Measurements from ENCODE around the gene PTS. TPM values are rescaled to one million over a fixed set of nuclear protein-coding genes. Genes with fewer than 3 reads are reported as not detected.

The PTS gene
- total and polyA plus RNA-seq, 4 experiments from 2014 or later = 11.2 to 26.9 (median 17.5) TPM

- Histone ChIP-seq H3K36me3 (ENCODE audit: insufficient read depth, low read length) (no peaks in the 10 kb centered on the region), H3K4me1 (ENCODE audit: insufficient read depth, low read length) (no peaks in the 10 kb centered on the region), H3K27ac (ENCODE audit: low read depth, low read length) (no peak overlapping the region), H3K4me3 (ENCODE audit: low read length in 2 of 2) (no peak overlapping the region), H3K9me3 (ENCODE audit: control insufficient read depth in 1 of 2, low read length in 2 of 2) (no peaks in the 10 kb centered on the region), H3K27me3 (ENCODE audit: insufficient read depth, low read length) (no peaks in the 10 kb centered on the region)
- H3K9me3 Mint-ChIP-seq = no peaks in the 10 kb centered on the region
- no peak for DNase-seq
- ChIA-PET CTCF (ENCODE audit: partially characterized antibody) (no interaction called here), POLR2A (ENCODE audit: partially characterized antibody) (no interaction called here)
- no peak overlapping the region for H3K27ac Mint-ChIP-seq
- peaks cover 0 to 6% of the 10 kb centered on the region in 2 donors for H3K27me3 Mint-ChIP-seq
- H3K4me3 Mint-ChIP-seq = peak overlapping the region in 1 of 8 donors; percentile 65
- H3K36me3 Mint-ChIP-seq = peaks cover 0 to 5% of the 10 kb centered on the region in 2 donors
- H3K4me1 Mint-ChIP-seq = peaks cover 0 to 20% (median 6%) of the 10 kb centered on the region in 4 donors
- intact Hi-C loops (cut with micrococcal nuclease) = no loop called here
Observed at GRCh38 chr11:112210890-112211289, 15.3 kb upstream of the PTS start.

GRCh38 chr11:112211536-112211935 lies 14.7 kb upstream of the PTS start:
- peaks cover 0 to 20% (median 6%) of the 10 kb centered on the region in 4 donors for H3K4me1 Mint-ChIP-seq
- POLR2A ChIA-PET (ENCODE audit: partially characterized antibody) = no interaction called here
- H3K27ac ChIP-seq (ENCODE audit: low read depth, low read length) = no peak overlapping the region

GRCh38 chr11:112212290-112212689 lies 13.9 kb upstream of the PTS start:
- Histone ChIP-seq H3K27me3 (ENCODE audit: insufficient read depth, low read length) (no peaks in the 10 kb centered on the region), H3K27ac (ENCODE audit: low read depth, low read length) (no peak overlapping the region), H3K4me1 (ENCODE audit: insufficient read depth, low read length) (no peaks in the 10 kb centered on the region), H3K9me3 (ENCODE audit: control insufficient read depth in 1 of 2, low read length in 2 of 2) (no peaks in the 10 kb centered on the region), H3K36me3 (ENCODE audit: insufficient read depth, low read length) (no peaks in the 10 kb centered on the region), H3K4me3 (ENCODE audit: low read length in 2 of 2) (no peak overlapping the region)
- Mint-ChIP-seq H3K36me3 (no peaks in the 10 kb centered on the region), H3K27ac (no peak overlapping the region), H3K4me3 (peak overlapping the region in 2 of 8 donors; percentile 4 to 7), H3K4me1 (peaks cover 0 to 20% (median 6%) of the 10 kb centered on the region in 4 donors), H3K27me3 (peaks cover 0 to 6% of the 10 kb centered on the region in 2 donors), H3K9me3 (no peaks in the 10 kb centered on the region)
- CTCF ChIA-PET (ENCODE audit: partially characterized antibody) = interaction anchor here (1.2 to 21.5 kb wide), 2 partner anchors 9 to 68 kb away, joined by 3 to 452 read pairs; no protein-coding TSS in a partner anchor
- DNase-seq = no peak
- intact Hi-C loops (cut with micrococcal nuclease) = no loop called here
- POLR2A ChIA-PET (ENCODE audit: partially characterized antibody) = no interaction called here

More at GRCh38 chr11:112211536-112211935, 14.7 kb upstream of the PTS start:
- Mint-ChIP-seq H3K9me3 (no peaks in the 10 kb centered on the region), H3K36me3 (peaks cover 0 to 5% of the 10 kb centered on the region in 2 donors), H3K4me3 (peak overlapping the region in 4 of 8 donors; percentile 26 to 65 (median 53)), H3K27ac (no peak overlapping the region), H3K27me3 (peaks cover 0 to 6% of the 10 kb centered on the region in 2 donors)
- Histone ChIP-seq H3K9me3 (ENCODE audit: control insufficient read depth in 1 of 2, low read length in 2 of 2) (no peaks in the 10 kb centered on the region), H3K36me3 (ENCODE audit: insufficient read depth, low read length) (no peaks in the 10 kb centered on the region), H3K4me1 (ENCODE audit: insufficient read depth, low read length) (no peaks in the 10 kb centered on the region), H3K4me3 (ENCODE audit: low read length in 2 of 2) (no peak overlapping the region), H3K27me3 (ENCODE audit: insufficient read depth, low read length) (no peaks in the 10 kb centered on the region)
- intact Hi-C loops (cut with micrococcal nuclease) = no loop called here
- CTCF ChIA-PET (ENCODE audit: partially characterized antibody) = interaction anchor here (1.2 to 21.5 kb wide), 2 partner anchors 10 to 69 kb away, joined by 3 to 452 read pairs; no protein-coding TSS in a partner anchor
- DNase-seq = no peak

GRCh38 chr11:112212710-112213109 lies 13.5 kb upstream of the PTS start:
- no peak overlapping the region for H3K27ac Mint-ChIP-seq
- peaks cover 0 to 20% (median 6%) of the 10 kb centered on the region in 4 donors for H3K4me1 Mint-ChIP-seq
- H3K4me3 Mint-ChIP-seq = no peak overlapping the region
- CTCF ChIA-PET (ENCODE audit: partially characterized antibody) = interaction anchor here (21.5 kb wide), 1 partner anchor 68 kb away, joined by 452 read pairs; no protein-coding TSS in a partner anchor
- DNase-seq = no peak
- Histone ChIP-seq H3K4me3 (ENCODE audit: low read length in 2 of 2) (no peak overlapping the region), H3K9me3 (ENCODE audit: control insufficient read depth in 1 of 2, low read length in 2 of 2) (no peaks in the 10 kb centered on the region), H3K27ac (ENCODE audit: low read depth, low read length) (no peak overlapping the region), H3K27me3 (ENCODE audit: insufficient read depth, low read length) (no peaks in the 10 kb centered on the region), H3K4me1 (ENCODE audit: insufficient read depth, low read length) (no peaks in the 10 kb centered on the region), H3K36me3 (ENCODE audit: insufficient read depth, low read length) (no peaks in the 10 kb centered on the region)
- H3K27me3 Mint-ChIP-seq = peaks cover 0 to 6% of the 10 kb centered on the region in 2 donors
- no peaks in the 10 kb centered on the region for H3K9me3 Mint-ChIP-seq
- intact Hi-C loops (cut with micrococcal nuclease) = no loop called here
- no peaks in the 10 kb centered on the region for H3K36me3 Mint-ChIP-seq
- POLR2A ChIA-PET (ENCODE audit: partially characterized antibody) = no interaction called here

GRCh38 chr11:112213753-112214152 lies 12.5 kb upstream of the PTS start:
- no peak overlapping the region for H3K4me3 ChIP-seq (ENCODE audit: low read length in 2 of 2)
- DNase-seq = no peak
- Mint-ChIP-seq H3K27me3 (peaks cover 0 to 6% of the 10 kb centered on the region in 2 donors), H3K4me1 (peaks cover 0 to 20% (median 6%) of the 10 kb centered on the region in 4 donors), H3K36me3 (no peaks in the 10 kb centered on the region), H3K4me3 (no peak overlapping the region), H3K9me3 (no peaks in the 10 kb centered on the region), H3K27ac (no peak overlapping the region)
- ChIA-PET POLR2A (ENCODE audit: partially characterized antibody) (no interaction called here), CTCF (ENCODE audit: partially characterized antibody) (interaction anchor here (21.5 kb wide), 1 partner anchor 67 kb away, joined by 452 read pairs; no protein-coding TSS in a partner anchor)
- H3K27ac ChIP-seq (ENCODE audit: low read depth, low read length) = no peak overlapping the region
- intact Hi-C loops (cut with micrococcal nuclease) = no loop called here
- no peaks in the 10 kb centered on the region for H3K36me3 ChIP-seq (ENCODE audit: insufficient read depth, low read length)
- H3K27me3 ChIP-seq (ENCODE audit: insufficient read depth, low read length) = no peaks in the 10 kb centered on the region
- H3K4me1 ChIP-seq (ENCODE audit: insufficient read depth, low read length) = no peaks in the 10 kb centered on the region
- no peaks in the 10 kb centered on the region for H3K9me3 ChIP-seq (ENCODE audit: control insufficient read depth in 1 of 2, low read length in 2 of 2)

GRCh38 chr11:112215621-112216020 lies 10.6 kb upstream of the PTS start:
- CTCF ChIA-PET (ENCODE audit: partially characterized antibody) = interaction anchor here (0.8 to 21.5 kb wide), 2 partner anchors 65 to 1083 kb away, joined by 3 to 452 read pairs; no protein-coding TSS in a partner anchor
- no peak overlapping the region for H3K27ac Mint-ChIP-seq

GRCh38 chr11:112216561-112217105 lies 9.6 kb upstream of the PTS start:
- Mint-ChIP-seq H3K9me3 (no peaks in the 10 kb centered on the region), H3K4me1 (peaks cover 0 to 16% (median 6%) of the 10 kb centered on the region in 4 donors), H3K27ac (no peak overlapping the region), H3K4me3 (no peak overlapping the region), H3K27me3 (peaks cover 0 to 3% of the 10 kb centered on the region in 2 donors), H3K36me3 (no peaks in the 10 kb centered on the region)
- Histone ChIP-seq H3K27ac (ENCODE audit: low read depth, low read length) (no peak overlapping the region), H3K9me3 (ENCODE audit: control insufficient read depth in 1 of 2, low read length in 2 of 2) (no peaks in the 10 kb centered on the region), H3K27me3 (ENCODE audit: insufficient read depth, low read length) (no peaks in the 10 kb centered on the region), H3K4me1 (ENCODE audit: insufficient read depth, low read length) (no peaks in the 10 kb centered on the region), H3K4me3 (ENCODE audit: low read length in 2 of 2) (no peak overlapping the region), H3K36me3 (ENCODE audit: insufficient read depth, low read length) (no peaks in the 10 kb centered on the region)
- CTCF ChIA-PET (ENCODE audit: partially characterized antibody) = interaction anchor here (1.4 to 21.5 kb wide), 2 partner anchors 64 to 1073 kb away, joined by 3 to 452 read pairs; no protein-coding TSS in a partner anchor
- intact Hi-C loops (cut with micrococcal nuclease) = no loop called here
- POLR2A ChIA-PET (ENCODE audit: partially characterized antibody) = no interaction called here
- no peak for DNase-seq

More at GRCh38 chr11:112215621-112216020, 10.6 kb upstream of the PTS start:
- peaks cover 0 to 3% of the 10 kb centered on the region in 2 donors for H3K27me3 Mint-ChIP-seq
- H3K9me3 Mint-ChIP-seq = no peaks in the 10 kb centered on the region
- H3K4me3 ChIP-seq (ENCODE audit: low read length in 2 of 2) = no peak overlapping the region
- POLR2A ChIA-PET (ENCODE audit: partially characterized antibody) = no interaction called here
- no peaks in the 10 kb centered on the region for H3K27me3 ChIP-seq (ENCODE audit: insufficient read depth, low read length)
- H3K4me1 ChIP-seq (ENCODE audit: insufficient read depth, low read length) = no peaks in the 10 kb centered on the region
- no peak overlapping the region for H3K27ac ChIP-seq (ENCODE audit: low read depth, low read length)
- DNase-seq = no peak
- no peaks in the 10 kb centered on the region for H3K36me3 Mint-ChIP-seq
- intact Hi-C loops (cut with micrococcal nuclease) = no loop called here
- no peaks in the 10 kb centered on the region for H3K36me3 ChIP-seq (ENCODE audit: insufficient read depth, low read length)
- no peaks in the 10 kb centered on the region for H3K9me3 ChIP-seq (ENCODE audit: control insufficient read depth in 1 of 2, low read length in 2 of 2)
- no peak overlapping the region for H3K4me3 Mint-ChIP-seq
- peaks cover 0 to 25% (median 10%) of the 10 kb centered on the region in 4 donors for H3K4me1 Mint-ChIP-seq

All from CD4-positive, alpha-beta memory T cell (primary cell).